ENCODE measurements around the gene COL4A2.

- no peak for TF ChIP-seq MYNN (tag by site-specific recombination; IDR thresholded peaks at IDR 0.05; ENCODE audit: borderline replicate concordance)
- TF ChIP-seq ZNF433 (tag by site-specific recombination; IDR thresholded peaks at IDR 0.05; ENCODE audit: low read depth) = no peak
- no peak for TF ChIP-seq ZNF423 (tag by site-specific recombination; IDR thresholded peaks at IDR 0.05)
These were observed 176.4 kb downstream of the COL4A2 start for GRCh38 chr13:110483386-110483968.
